GM23338 (cell line): ENCODE data around the gene DEFB124. TPM values are rescaled to one million over a fixed set of nuclear protein-coding genes. Genes with fewer than 3 reads are reported as not detected.

Experiments
- ATAC-seq: fragments of 200-7000 bp; cut with Tn5 transposase; 3 replicates; pipeline ENCODE4 v1.9.1; 2020
- DNase-seq: peaks from one replicate; pipeline ENCODE4 v3.0.0-alpha.2; 2015; ENCODE audit warnings: low spot score
- H2AFZ ChIP-seq: fragments of 200-600 bp; sonication (generic); 2 replicates; pipeline ENCODE4 v1.8.0; 2016; ENCODE audit warnings: antibody characterized with exemption, mild to moderate bottlenecking, moderate library complexity
- H3F3A ChIP-seq: fragments of 200-600 bp; sonication (generic); replicated peaks from 2 replicates; pipeline ENCODE4 v1.8.0; 2017; ENCODE audit warnings: antibody characterized with exemption, mixed run types, low read depth
- H3K27ac ChIP-seq: fragments of 200-600 bp; sonication (generic); 2 replicates; pipeline ENCODE4 v1.6.1; 2016; ENCODE audit warnings: low read depth
- H3K27me3 ChIP-seq: fragments of 200-600 bp; sonication (generic); 2 replicates; pipeline ENCODE4 v1.8.0; 2016; ENCODE audit warnings: mild to moderate bottlenecking, mixed run types, moderate library complexity; ENCODE audit not compliant: insufficient read depth
- H3K36me3 ChIP-seq: fragments of 200-600 bp; sonication (generic); 2 replicates; pipeline ENCODE4 v1.8.0; 2016; ENCODE audit warnings: mild to moderate bottlenecking; ENCODE audit not compliant: insufficient read depth
- H3K4me1 ChIP-seq: fragments of 200-600 bp; sonication (generic); 2 replicates; pipeline ENCODE4 v1.8.0; 2016; ENCODE audit warnings: mild to moderate bottlenecking, moderate library complexity; ENCODE audit not compliant: insufficient read depth
- H3K4me2 ChIP-seq: fragments of 200-600 bp; sonication (generic); 2 replicates; pipeline ENCODE4 v1.7.1; 2017; ENCODE audit warnings: mixed run types
- H3K4me3 ChIP-seq: fragments of 200-600 bp; sonication (generic); 2 replicates; pipeline ENCODE4 v1.6.1; 2016; ENCODE audit warnings: mixed run types
- H3K79me2 ChIP-seq: fragments of 200-600 bp; sonication (generic); replicated peaks from 2 replicates; pipeline ENCODE4 v1.8.0; 2017; ENCODE audit warnings: mild to moderate bottlenecking; ENCODE audit not compliant: insufficient read depth
- H3K9me2 ChIP-seq: fragments of 200-600 bp; sonication (generic); 2 replicates; pipeline ENCODE4 v1.8.0; 2017; ENCODE audit not compliant: insufficient read depth
- H4K20me1 ChIP-seq: fragments of 200-600 bp; sonication (generic); replicated peaks from 2 replicates; pipeline ENCODE4 v1.8.0; 2017; ENCODE audit warnings: mild to moderate bottlenecking; ENCODE audit not compliant: insufficient read depth
- H3K27ac Mint-ChIP-seq: 2 replicates; pipeline ENCODE4 v1.8.0; 2020; ENCODE audit warnings: inconsistent platforms, mild to moderate bottlenecking, moderate library complexity, mixed read lengths
- H3K27me3 Mint-ChIP-seq: 3 replicates; pipeline ENCODE4 v1.8.0; 2022; ENCODE audit warnings: low read depth, mild to moderate bottlenecking, moderate library complexity, mixed read lengths, inconsistent platforms; ENCODE audit not compliant: insufficient read depth, poor library complexity
- H3K36me3 Mint-ChIP-seq: 3 replicates; pipeline ENCODE4 v1.8.0; 2021; ENCODE audit warnings: low read depth, mild to moderate bottlenecking, inconsistent platforms, moderate library complexity, mixed read lengths
- H3K4me1 Mint-ChIP-seq: 3 replicates; pipeline ENCODE4 v1.8.0; 2020; ENCODE audit warnings: mild to moderate bottlenecking, inconsistent platforms, mixed read lengths
- H3K4me3 Mint-ChIP-seq: 3 replicates; pipeline ENCODE4 v1.8.0; 2021; ENCODE audit warnings: moderate library complexity, mild to moderate bottlenecking, inconsistent platforms, mixed read lengths
- H3K9me3 Mint-ChIP-seq: 3 replicates; pipeline ENCODE4 v1.8.0; 2020; ENCODE audit warnings: moderate library complexity, mild to moderate bottlenecking, inconsistent platforms, mixed read lengths
- CREB1 ChIP-seq: fragments of 250-450 bp; sonication (Bioruptor Pico); IDR thresholded peaks from 2 replicates; pipeline ENCODE4 v1.5.0; 2020; ENCODE audit warnings: low read depth, mild to moderate bottlenecking, moderate library complexity
- CTCF ChIP-seq, 2 experiments: fragments of 200-600 bp in 1 of 2; sonication (generic) in 1 of 2; conservative IDR thresholded peaks; 2 replicates each; pipeline versions ENCODE4 v1.5.1 to v1.6.1; 2016 to 2017; ENCODE audit warnings: antibody characterized with exemption in 2 of 2, low read depth in 2 of 2, mild to moderate bottlenecking in 2 of 2, moderate library complexity in 1 of 2
- ETS1 ChIP-seq: IDR thresholded peaks from 2 replicates; pipeline ENCODE4 v1.6.1; 2016; ENCODE audit warnings: antibody characterized with exemption
- NANOG ChIP-seq: IDR thresholded peaks from 2 replicates; pipeline ENCODE4 v1.6.1; 2016; ENCODE audit warnings: antibody characterized with exemption, borderline replicate concordance
- ZNF331 ChIP-seq: fragments of 250-450 bp; sonication (Bioruptor Pico); IDR thresholded peaks from 2 replicates; pipeline ENCODE4 v1.5.0; 2020; ENCODE audit warnings: low read depth, mild to moderate bottlenecking, moderate library complexity
- ZNF462 ChIP-seq: fragments of 250-450 bp; sonication (Bioruptor Pico); IDR thresholded peaks from 2 replicates; pipeline ENCODE4 v1.5.0; 2020; ENCODE audit warnings: mild to moderate bottlenecking, moderate library complexity
- polyA plus RNA-seq: library from polyadenylated mRNA; unstranded; fragments of >200 nt; fragmentation: Nextera tagmentation; extraction: Ambion mirVana; gene quantifications from 2 replicates; pipeline ENCODE4 v1.2.1, GENCODE V29; 2016
- total RNA-seq: library from RNA; depleted of rRNA; stranded (reverse); fragments of >200 nt; shearing (Covaris generic); gene quantifications from 2 replicates; pipeline ENCODE4 v1.2.3, GENCODE V29; 2014

The DEFB124 gene
- total and polyA plus RNA-seq, 2 experiments from 2014 or later, result 0.52 TPM; not detected in 1

GRCh38 chr20:31508517-31509244, 33.8 kb upstream of the DEFB124 start:
- Histone ChIP-seq H4K20me1 (no peaks in the 10 kb centered on the region), H3K4me3 (no peak overlapping the region), H3K27ac (no peak overlapping the region), H3K9me2 (no peaks in the 10 kb centered on the region), H2AFZ (peak overlapping the region; percentile 56), H3K36me3 (no peaks in the 10 kb centered on the region), H3K27me3 (no peaks in the 10 kb centered on the region), H3F3A (peaks cover 3% of the 10 kb centered on the region; the same call in 1 of the 2 replicates), H3K79me2 (no peaks in the 10 kb centered on the region), H3K4me2 (no peak overlapping the region), H3K4me1 (peaks cover 8% of the 10 kb centered on the region)
- DNase-seq, result no peak
- ATAC-seq, result no peak
- no peaks in the 10 kb centered on the region; the same call in 2 of the 3 replicates for H3K36me3 Mint-ChIP-seq
- peaks cover 16% of the 10 kb centered on the region for H3K27me3 Mint-ChIP-seq
- H3K9me3 Mint-ChIP-seq, result peaks cover 50% of the 10 kb centered on the region
- no peaks in the 10 kb centered on the region; the same call in 2 of the 3 replicates for H3K4me1 Mint-ChIP-seq
- TF ChIP-seq CREB1 (CRISPR knock-in tag), result no peak
- TF ChIP-seq CTCF (conservative IDR thresholded peaks at IDR 0.05; ENCODE audit: low read depth in 2 of 2), result 0 out of 4 replicates have a peak, but pooled peaks of 1 of the 2 experiments have one; percentile 9
- H3K27ac Mint-ChIP-seq, result no peak overlapping the region
- no peak overlapping the region for H3K4me3 Mint-ChIP-seq

- peak overlapping the region; percentile 11; the same call in 1 of the 2 replicates for H2AFZ ChIP-seq
- H3K9me3 Mint-ChIP-seq, result peaks cover 70% of the 10 kb centered on the region
- H3K4me3 ChIP-seq, result no peak overlapping the region
- H3K4me2 ChIP-seq, result no peak overlapping the region
- no peaks in the 10 kb centered on the region for H3K79me2 ChIP-seq
- H4K20me1 ChIP-seq, result no peaks in the 10 kb centered on the region
- H3K27ac Mint-ChIP-seq, result no peak overlapping the region
- DNase-seq, result no peak
- 0 out of 2 replicates have a peak, but pooled peaks cover 2% of the 10 kb centered on the region for H3F3A ChIP-seq
- H3K36me3 ChIP-seq, result no peaks in the 10 kb centered on the region
- TF ChIP-seq ETS1, result no peak
- no peak for TF ChIP-seq CREB1 (CRISPR knock-in tag)
- no peak for TF ChIP-seq ZNF462 (CRISPR knock-in tag)
- TF ChIP-seq ZNF331 (CRISPR knock-in tag), result no peak
- no peak for TF ChIP-seq NANOG
- TF ChIP-seq CTCF (conservative IDR thresholded peaks at IDR 0.05; ENCODE audit: low read depth in 2 of 2), result no peak
- H3K4me3 Mint-ChIP-seq, result no peak overlapping the region
- H3K36me3 Mint-ChIP-seq, result no peaks in the 10 kb centered on the region; the same call in 2 of the 3 replicates
- no peaks in the 10 kb centered on the region for H3K9me2 ChIP-seq
- no peaks in the 10 kb centered on the region; the same call in 2 of the 3 replicates for H3K4me1 Mint-ChIP-seq
- peaks cover 22% of the 10 kb centered on the region for H3K27me3 Mint-ChIP-seq
- H3K27ac ChIP-seq, result no peak overlapping the region
- no peaks in the 10 kb centered on the region for H3K27me3 ChIP-seq
- H3K4me1 ChIP-seq, result peaks cover 8% of the 10 kb centered on the region
- ATAC-seq, result no peak
Measured at GRCh38 chr20:31505903-31506302, 31.0 kb upstream of the DEFB124 start.
